Epithelial cell of alveolus of lung (primary cell): ENCODE data around the gene HSFY2. TPM values are rescaled to one million over a fixed set of nuclear protein-coding genes. Genes with fewer than 3 reads are reported as not detected.

Source experiments
- total RNA-seq: library from RNA; depleted of rRNA; stranded (reverse); fragments of >200 nt; gene quantifications from 2 replicates; pipeline ENCODE4 v1.2.1, GENCODE V29; 2015

Gene HSFY2, protein sequence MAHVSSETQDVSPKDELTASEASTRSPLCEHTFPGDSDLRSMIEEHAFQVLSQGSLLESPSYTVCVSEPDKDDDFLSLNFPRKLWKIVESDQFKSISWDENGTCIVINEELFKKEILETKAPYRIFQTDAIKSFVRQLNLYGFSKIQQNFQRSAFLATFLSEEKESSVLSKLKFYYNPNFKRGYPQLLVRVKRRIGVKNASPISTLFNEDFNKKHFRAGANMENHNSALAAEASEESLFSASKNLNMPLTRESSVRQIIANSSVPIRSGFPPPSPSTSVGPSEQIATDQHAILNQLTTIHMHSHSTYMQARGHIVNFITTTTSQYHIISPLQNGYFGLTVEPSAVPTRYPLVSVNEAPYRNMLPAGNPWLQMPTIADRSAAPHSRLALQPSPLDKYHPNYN
- total RNA-seq: not detected in 2 replicates

DNA sequence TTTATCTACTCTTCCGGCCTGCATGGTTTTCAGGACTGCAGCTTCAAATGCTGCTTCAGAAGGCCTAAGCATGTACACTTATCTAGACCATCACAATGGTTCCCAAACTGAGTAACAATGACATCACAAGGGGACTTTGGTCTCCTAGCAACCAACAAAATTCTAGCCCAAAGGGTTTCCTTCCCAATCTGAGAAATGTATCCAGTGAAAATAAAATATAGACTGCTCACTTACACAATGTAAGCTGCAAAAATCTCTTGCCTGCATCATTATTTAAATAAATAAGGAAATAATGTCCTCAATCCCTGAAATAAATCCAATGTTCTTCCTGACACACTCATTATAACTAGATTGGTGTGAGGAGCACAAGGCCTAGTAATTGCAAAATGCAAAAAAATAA is at the start of gene HSFY2:
HSFY2 (minus strand) TSS at position 101 of the 400 bp plus-strand sequence. CDS start 117 bp downstream, outside the sequence.

Other genes with a start within 250 kb of the HSFY2 start
- not detected in 2 replicates for gene HSFY1, start 227.0 kb downstream of the HSFY2 start, total RNA-seq